NCI-H226 (cell line): Measurements from ENCODE around the gene SEMA3G.

ENCODE experiments used
- DNase-seq: peaks from one replicate; pipeline ENCODE4 v3.0.0-alpha.2; 2015

Gene SEMA3G

GRCh38 chr3:52394751-52395502, 50.0 kb downstream of the SEMA3G start:
- no peak for DNase-seq

DNA sequence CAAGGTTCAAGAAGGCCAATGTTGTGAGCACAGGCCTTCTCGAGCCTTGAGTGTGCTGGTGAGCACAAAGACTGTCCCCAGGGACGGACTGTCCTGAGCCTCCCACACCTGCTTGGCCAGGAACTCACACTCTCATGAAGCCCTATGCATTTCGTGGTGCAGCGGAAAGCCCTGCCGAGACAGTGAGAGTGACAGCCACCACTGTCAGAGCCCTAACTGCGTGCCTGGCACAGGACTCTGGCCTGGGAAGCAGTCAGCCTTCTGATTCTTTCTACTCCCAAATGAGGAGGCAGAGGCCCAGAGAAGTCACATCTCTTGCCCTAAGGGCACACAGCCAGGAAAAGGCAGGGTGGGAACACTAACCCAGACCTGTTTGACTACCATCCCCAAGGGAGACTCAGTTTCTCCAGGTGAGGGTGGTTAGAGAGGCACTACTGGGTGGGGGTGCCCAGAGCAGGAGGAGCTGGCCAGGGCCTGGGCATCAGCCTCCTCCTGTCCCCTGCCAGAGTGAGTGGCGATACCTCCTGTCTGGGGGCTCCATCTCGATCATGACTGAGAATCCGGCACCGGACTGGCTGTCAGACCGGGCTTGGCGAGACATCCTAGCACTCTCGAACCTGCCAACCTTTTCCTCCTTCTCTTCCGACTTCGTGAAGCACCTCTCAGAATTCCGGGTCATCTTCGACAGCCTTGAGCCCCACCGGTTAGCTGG, 50.8 kb downstream of the SEMA3G start:
- no peak for DNase-seq

- no peak for DNase-seq
These were observed 51.6 kb downstream of the SEMA3G start for GRCh38 chr3:52393131-52393807.

- DNase-seq = no peak
These were observed 52.5 kb downstream of the SEMA3G start for GRCh38 chr3:52392216-52392930.

- no peak for DNase-seq
These were observed 53.8 kb downstream of the SEMA3G start for GRCh38 chr3:52391096-52391495.

GRCh38 chr3:52388933-52389332, 56.0 kb downstream of the SEMA3G start:
- no peak for DNase-seq

GRCh38 chr3:52388348-52388821, 56.5 kb downstream of the SEMA3G start:
- no peak for DNase-seq

- no peak for DNase-seq
These were observed 57.4 kb downstream of the SEMA3G start for GRCh38 chr3:52387481-52387880.

DNA sequence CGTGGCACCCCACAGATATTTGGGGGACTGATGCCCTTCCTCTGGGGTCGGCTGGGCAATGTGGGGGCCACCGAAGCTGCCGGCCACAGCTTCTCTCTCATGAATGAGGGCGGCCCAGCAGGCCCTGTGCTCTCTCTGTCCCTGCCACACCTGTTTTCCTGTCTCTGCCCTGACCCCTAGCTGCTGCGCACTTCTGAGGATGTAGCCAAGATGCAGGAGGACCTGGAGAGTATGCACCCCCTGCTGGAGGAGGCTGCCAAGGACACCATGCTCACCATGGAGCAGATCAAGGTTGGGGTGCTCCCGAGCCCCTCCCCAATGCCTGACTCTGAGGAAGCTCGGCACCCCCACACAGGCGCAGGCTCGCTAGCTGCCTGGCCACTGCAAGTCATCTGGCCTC, 59.7 kb downstream of the SEMA3G start:
- DNase-seq = no peak

DNA sequence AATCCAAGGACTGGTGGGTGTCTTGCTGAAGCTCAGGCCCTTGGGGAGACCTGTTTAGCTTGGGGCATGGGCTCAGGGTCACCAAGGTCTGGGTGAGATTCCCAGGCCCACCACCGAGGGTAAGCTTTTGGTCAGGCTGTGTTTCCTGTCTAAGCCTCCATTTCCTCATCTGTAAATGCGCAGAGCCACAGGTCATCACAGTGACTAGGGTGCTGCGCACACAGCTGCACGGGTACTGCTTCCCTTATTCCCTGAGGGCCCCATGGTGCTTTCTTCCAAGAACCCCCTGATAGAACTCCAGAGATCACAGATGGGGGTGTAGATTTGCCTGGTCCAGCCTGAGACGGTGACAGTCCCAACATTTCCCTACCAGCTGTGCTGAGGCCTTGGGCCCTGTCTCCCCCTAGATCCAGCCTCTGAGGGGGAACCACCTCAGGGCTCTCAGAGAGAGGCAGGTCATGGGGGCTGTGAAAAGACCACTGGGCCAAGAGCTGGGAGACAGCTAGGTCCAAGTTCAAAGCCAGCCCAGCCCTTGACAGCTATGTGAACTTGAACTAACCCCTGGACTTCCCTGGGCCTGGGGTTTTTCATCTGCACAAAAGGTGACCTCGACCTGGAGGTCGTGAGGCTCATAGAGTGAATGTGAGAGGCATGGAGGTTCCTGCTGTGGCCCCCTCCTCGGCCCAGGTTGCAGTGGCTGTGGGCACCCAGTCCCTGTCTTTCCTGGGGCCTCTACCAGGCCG, 60.7 kb downstream of the SEMA3G start:
- DNase-seq = no peak

GRCh38 chr3:52383446-52383845, 61.5 kb downstream of the SEMA3G start:
- no peak for DNase-seq
